Activated CD4-positive, alpha-beta memory T cell treated with anti-CD3 and anti-CD28 coated beads, Interleukin-2, amount 10 ng/mL, durations not matched to agents 7 days and 5 days (primary cell): ENCODE measurements around the gene HEY2. TPM values are rescaled to one million over a fixed set of nuclear protein-coding genes. Genes with fewer than 3 reads are reported as not detected.
A peak's percentile ranks its signal among the peaks of the same experiment; 100 is the strongest.

Experiments used
- CTCF ChIA-PET: fragments of 350-600 bp; sonication (Branson Sonifier 250); formaldehyde crosslinking; loops from one replicate; lab custom pipeline; 2021; ENCODE audit warnings: antibody characterized with exemption, inconsistent platforms; lab: Charles Lee
- POLR2A ChIA-PET: fragments of 350-600 bp; sonication (Branson Sonifier 250); formaldehyde crosslinking; loops from one replicate; lab custom pipeline; 2021; ENCODE audit warnings: antibody characterized with exemption; lab: Charles Lee
- DNase-seq: peaks from one replicate; pipeline ENCODE4 v3.0.0-alpha.2; 2020
- H3K27ac Mint-ChIP-seq: one replicate; pipeline ENCODE4 v1.8.0; 2021; ENCODE audit warnings: mild to moderate bottlenecking, mixed read lengths
- H3K27me3 Mint-ChIP-seq: one replicate; pipeline ENCODE4 v1.8.0; 2021; ENCODE audit warnings: mixed read lengths
- H3K36me3 Mint-ChIP-seq: one replicate; pipeline ENCODE4 v1.8.0; 2021; ENCODE audit warnings: low read depth, mixed read lengths
- H3K4me1 Mint-ChIP-seq: one replicate; pipeline ENCODE4 v1.8.0; 2021; ENCODE audit warnings: mixed read lengths
- H3K4me3 Mint-ChIP-seq: one replicate; pipeline ENCODE4 v1.8.0; 2021; ENCODE audit warnings: mild to moderate bottlenecking, mixed read lengths
- H3K9me3 Mint-ChIP-seq: one replicate; pipeline ENCODE4 v1.8.0; 2021; ENCODE audit warnings: mixed read lengths
- total RNA-seq, 2 experiments: library from RNA; stranded (reverse); gene quantifications; one replicate each; pipeline ENCODE4 v1.2.3, GENCODE V29; 2021

HEY2 gene
- total RNA-seq, 2 experiments from 2014 or later = not detected

GRCh38 chr6:125784365-125784764 is 34.9 kb downstream of the HEY2 start:
- Mint-ChIP-seq H3K36me3 (peaks cover 21% of the 10 kb centered on the region), H3K27ac (no peak overlapping the region), H3K4me3 (no peak overlapping the region), H3K9me3 (no peaks in the 10 kb centered on the region), H3K4me1 (peaks cover 27% of the 10 kb centered on the region), H3K27me3 (no peaks in the 10 kb centered on the region)
- POLR2A ChIA-PET = interaction anchor here (4.8 kb wide), 1 partner anchor 172 kb away, joined by 45 read pairs; the partner anchor contains the start of gene HINT3
- CTCF ChIA-PET = interaction anchor here (1.0 to 5.7 kb wide), 3 partner anchors 17 to 473 kb away, joined by 3 to 80 read pairs (median 3); partner anchors contain the start of gene HINT3
- no peak for DNase-seq

GRCh38 chr6:125787791-125788190 is 38.4 kb downstream of the HEY2 start:
- H3K27me3 Mint-ChIP-seq = no peaks in the 10 kb centered on the region
- H3K27ac Mint-ChIP-seq = no peak overlapping the region
- ChIA-PET POLR2A (interaction anchor here (4.4 to 4.5 kb wide), 2 partner anchors 169 to 174 kb away, joined by 12 to 111 read pairs; partner anchors contain the start of gene HINT3), CTCF (interaction anchor here (1.1 to 9.7 kb wide), 3 partner anchors 135 to 187 kb away, joined by 4 to 231 read pairs (median 33); partner anchors contain the start of gene HINT3)
- DNase-seq = no peak
- H3K4me1 Mint-ChIP-seq = peaks cover 44% of the 10 kb centered on the region
- H3K36me3 Mint-ChIP-seq = peaks cover 23% of the 10 kb centered on the region
- H3K4me3 Mint-ChIP-seq = no peak overlapping the region
- H3K9me3 Mint-ChIP-seq = no peaks in the 10 kb centered on the region

GRCh38 chr6:125789167-125789566 is 39.7 kb downstream of the HEY2 start:
- H3K4me1 Mint-ChIP-seq = peaks cover 51% of the 10 kb centered on the region
- no peaks in the 10 kb centered on the region for H3K27me3 Mint-ChIP-seq
- H3K27ac Mint-ChIP-seq = peak overlapping the region; percentile 96
- CTCF ChIA-PET = interaction anchor here (1.2 to 9.7 kb wide), 10 partner anchors 8 to 476 kb away, joined by 3 to 231 read pairs (median 22); partner anchors contain the start of gene HINT3
- H3K9me3 Mint-ChIP-seq = no peaks in the 10 kb centered on the region
- H3K36me3 Mint-ChIP-seq = peaks cover 31% of the 10 kb centered on the region
- DNase-seq = peak; percentile 31
- peak overlapping the region; percentile 84 for H3K4me3 Mint-ChIP-seq
- POLR2A ChIA-PET = interaction anchor here (0.9 to 7.1 kb wide), 23 partner anchors 8 to 1727 kb away, joined by 3 to 299 read pairs (median 15); partner anchors contain the start of genes CENPW, HDDC2, HINT3 and TPD52L1

- peak; percentile 58 for DNase-seq
- Mint-ChIP-seq H3K27ac (peak overlapping the region; percentile 96), H3K36me3 (peaks cover 27% of the 10 kb centered on the region), H3K4me1 (peaks cover 52% of the 10 kb centered on the region), H3K9me3 (no peaks in the 10 kb centered on the region), H3K4me3 (peak overlapping the region; percentile 84), H3K27me3 (no peaks in the 10 kb centered on the region)
- CTCF ChIA-PET = interaction anchor here (1.0 to 9.7 kb wide), 25 partner anchors 8 to 476 kb away, joined by 3 to 231 read pairs (median 5); partner anchors contain the start of genes HINT3 and TRMT11
- POLR2A ChIA-PET = interaction anchor here (0.9 to 7.1 kb wide), 32 partner anchors 8 to 1726 kb away, joined by 3 to 299 read pairs (median 8); partner anchors contain the start of genes CENPW, HDDC2, HINT3 and TPD52L1
Measured at GRCh38 chr6:125789576-125790357, 40.3 kb downstream of the HEY2 start.

- peak; percentile 83 for DNase-seq
- H3K36me3 Mint-ChIP-seq = peaks cover 29% of the 10 kb centered on the region
- H3K9me3 Mint-ChIP-seq = no peaks in the 10 kb centered on the region
- ChIA-PET CTCF (interaction anchor here (0.5 to 9.7 kb wide), 38 partner anchors 9 to 685 kb away, joined by 3 to 231 read pairs (median 4); partner anchors contain the start of genes HINT3 and TRMT11), POLR2A (interaction anchor here (0.9 to 7.1 kb wide), 38 partner anchors 9 to 1726 kb away, joined by 3 to 299 read pairs (median 6); partner anchors contain the start of genes CENPW, HDDC2, HINT3 and TPD52L1)
- H3K4me1 Mint-ChIP-seq = peaks cover 55% of the 10 kb centered on the region
- peak within 1 kb of the TSS; percentile 90 for H3K4me3 Mint-ChIP-seq
- peak within 1 kb of the TSS; percentile 96 for H3K27ac Mint-ChIP-seq
- H3K27me3 Mint-ChIP-seq = no peaks in the 10 kb centered on the region
Measured at GRCh38 chr6:125790358-125791150, 41.1 kb downstream of the HEY2 start, which contains the start of gene NCOA7. Gene NCOA7 (plus strand): TSS chr6:125790960. CDS start chr6:125815355, 24,395 bp downstream.

- POLR2A ChIA-PET = interaction anchor here (0.6 to 7.1 kb wide), 30 partner anchors 8 to 549 kb away, joined by 3 to 299 read pairs (median 8); partner anchors contain the start of genes CENPW, HDDC2, HINT3 and TRMT11
- H3K36me3 Mint-ChIP-seq = peaks cover 26% of the 10 kb centered on the region
Measured at GRCh38 chr6:125791151-125791819, 41.9 kb downstream of the HEY2 start.

GRCh38 chr6:125791820-125792165 is 42.4 kb downstream of the HEY2 start:
- peak overlapping the region; percentile 79 for H3K27ac Mint-ChIP-seq
- ChIA-PET CTCF (interaction anchor here (0.6 to 9.7 kb wide), 30 partner anchors 10 to 1475 kb away, joined by 3 to 231 read pairs (median 4); partner anchors contain the start of genes HINT3, RNF146 and TRMT11), POLR2A (interaction anchor here (0.6 to 7.1 kb wide), 17 partner anchors 10 to 195 kb away, joined by 3 to 299 read pairs (median 22); partner anchors contain the start of genes HINT3 and TRMT11)
- H3K4me3 Mint-ChIP-seq = peak overlapping the region; percentile 90
- peaks cover 54% of the 10 kb centered on the region for H3K4me1 Mint-ChIP-seq
- peaks cover 26% of the 10 kb centered on the region for H3K36me3 Mint-ChIP-seq
- DNase-seq = no peak
- H3K9me3 Mint-ChIP-seq = no peaks in the 10 kb centered on the region
- no peaks in the 10 kb centered on the region for H3K27me3 Mint-ChIP-seq

More at GRCh38 chr6:125791151-125791819, 41.9 kb downstream of the HEY2 start:
- peaks cover 54% of the 10 kb centered on the region for H3K4me1 Mint-ChIP-seq
- peak; percentile 61 for DNase-seq
- peak overlapping the region; percentile 79 for H3K27ac Mint-ChIP-seq
- no peaks in the 10 kb centered on the region for H3K27me3 Mint-ChIP-seq
- H3K4me3 Mint-ChIP-seq = peak overlapping the region; percentile 90
- CTCF ChIA-PET = interaction anchor here (0.5 to 9.7 kb wide), 46 partner anchors 10 to 1476 kb away, joined by 3 to 231 read pairs (median 4); partner anchors contain the start of genes HINT3, RNF146 and TRMT11
- no peaks in the 10 kb centered on the region for H3K9me3 Mint-ChIP-seq

- Mint-ChIP-seq H3K36me3 (peaks cover 23% of the 10 kb centered on the region), H3K27ac (no peak overlapping the region), H3K4me1 (peaks cover 54% of the 10 kb centered on the region), H3K4me3 (peak overlapping the region; percentile 90), H3K9me3 (no peaks in the 10 kb centered on the region), H3K27me3 (no peaks in the 10 kb centered on the region)
- no peak for DNase-seq
- CTCF ChIA-PET = interaction anchor here (0.6 to 9.7 kb wide), 28 partner anchors 10 to 1475 kb away, joined by 3 to 231 read pairs (median 4); partner anchors contain the start of genes HINT3, RNF146 and TRMT11
- POLR2A ChIA-PET = interaction anchor here (1.4 to 7.1 kb wide), 14 partner anchors 9 to 170 kb away, joined by 3 to 299 read pairs (median 23); partner anchors contain the start of gene HINT3
Measured at GRCh38 chr6:125792172-125792571, 42.7 kb downstream of the HEY2 start.

GRCh38 chr6:125792680-125793079 is 43.2 kb downstream of the HEY2 start:
- H3K27me3 Mint-ChIP-seq = no peaks in the 10 kb centered on the region
- H3K36me3 Mint-ChIP-seq = peaks cover 23% of the 10 kb centered on the region
- DNase-seq = no peak
- peaks cover 54% of the 10 kb centered on the region for H3K4me1 Mint-ChIP-seq
- ChIA-PET CTCF (interaction anchor here (0.9 to 9.7 kb wide), 6 partner anchors 11 to 163 kb away, joined by 3 to 231 read pairs (median 7); partner anchors contain the start of gene HINT3), POLR2A (interaction anchor here (0.7 to 7.1 kb wide), 5 partner anchors 11 to 164 kb away, joined by 4 to 299 read pairs (median 15); partner anchors contain the start of gene HINT3)
- H3K9me3 Mint-ChIP-seq = no peaks in the 10 kb centered on the region
- H3K27ac Mint-ChIP-seq = no peak overlapping the region
- H3K4me3 Mint-ChIP-seq = no peak overlapping the region

- POLR2A ChIA-PET = interaction anchor here (0.7 to 7.1 kb wide), 4 partner anchors 12 to 163 kb away, joined by 4 to 299 read pairs (median 6); partner anchors contain the start of gene HINT3
- no peak for DNase-seq
- Mint-ChIP-seq H3K36me3 (peaks cover 21% of the 10 kb centered on the region), H3K9me3 (no peaks in the 10 kb centered on the region), H3K4me1 (peaks cover 50% of the 10 kb centered on the region), H3K4me3 (no peak overlapping the region), H3K27ac (no peak overlapping the region), H3K27me3 (no peaks in the 10 kb centered on the region)
- CTCF ChIA-PET = interaction anchor here (0.9 to 9.7 kb wide), 5 partner anchors 12 to 162 kb away, joined by 3 to 231 read pairs (median 4); partner anchors contain the start of gene HINT3
Measured at GRCh38 chr6:125793280-125793679, 43.8 kb downstream of the HEY2 start.

- Mint-ChIP-seq H3K27ac (no peak overlapping the region), H3K9me3 (no peaks in the 10 kb centered on the region), H3K4me3 (no peak overlapping the region), H3K27me3 (no peaks in the 10 kb centered on the region), H3K36me3 (peaks cover 22% of the 10 kb centered on the region), H3K4me1 (peaks cover 47% of the 10 kb centered on the region)
- POLR2A ChIA-PET = interaction anchor here (1.1 to 7.1 kb wide), 3 partner anchors 12 to 111 kb away, joined by 5 to 299 read pairs (median 8); no protein-coding TSS in a partner anchor
- CTCF ChIA-PET = interaction anchor here (1.2 to 9.7 kb wide), 5 partner anchors 11 to 162 kb away, joined by 3 to 231 read pairs (median 6); partner anchors contain the start of gene HINT3
- DNase-seq = no peak
Measured at GRCh38 chr6:125793863-125794262, 44.4 kb downstream of the HEY2 start.
